ENCODE measurements around the gene PDCD4.

PDCD4 gene

DNA sequence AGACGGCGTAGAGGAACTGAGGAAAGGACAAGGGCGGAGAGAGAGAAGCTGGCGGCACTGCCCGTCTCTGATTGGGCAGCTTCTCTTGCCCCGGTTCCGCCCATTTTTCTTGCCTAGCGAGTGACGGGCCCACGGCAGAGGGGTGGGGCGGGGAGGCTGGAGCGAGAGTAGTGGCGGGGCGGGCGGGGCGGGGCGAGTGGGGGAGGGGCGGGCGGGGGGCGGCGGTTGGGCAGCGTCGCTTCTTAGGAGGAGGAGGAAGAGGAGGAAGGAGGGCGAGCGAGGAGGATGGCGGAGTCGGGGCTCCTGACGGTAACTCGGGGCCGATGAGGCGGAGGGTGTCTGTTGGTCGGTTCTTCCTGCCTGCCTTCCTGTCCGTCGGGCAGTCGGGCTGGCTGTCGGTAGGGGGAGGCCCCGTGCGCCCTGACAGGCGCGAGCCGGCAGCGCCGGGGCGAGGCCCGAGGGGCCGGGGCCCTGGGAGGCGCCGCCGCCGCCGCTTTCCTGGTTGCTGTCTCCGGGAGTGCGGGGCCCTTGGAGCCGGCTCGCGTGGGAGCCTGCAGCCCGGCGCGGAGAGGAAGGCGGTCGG, 47.7 kb downstream of the PDCD4 start, which contains the start of gene SHOC2:
TSS of gene SHOC2 (plus strand) at position 256 of the 583 bp plus-strand sequence. CDS start 44,755 bp downstream, outside the sequence.
- peak; percentile 97 for DNase-seq (ENCODE audit: low read depth, low spot score)

GRCh38 chr10:110919971-110920881, 48.5 kb downstream of the PDCD4 start:
- DNase-seq (ENCODE audit: low read depth, low spot score) = no peak

DNA sequence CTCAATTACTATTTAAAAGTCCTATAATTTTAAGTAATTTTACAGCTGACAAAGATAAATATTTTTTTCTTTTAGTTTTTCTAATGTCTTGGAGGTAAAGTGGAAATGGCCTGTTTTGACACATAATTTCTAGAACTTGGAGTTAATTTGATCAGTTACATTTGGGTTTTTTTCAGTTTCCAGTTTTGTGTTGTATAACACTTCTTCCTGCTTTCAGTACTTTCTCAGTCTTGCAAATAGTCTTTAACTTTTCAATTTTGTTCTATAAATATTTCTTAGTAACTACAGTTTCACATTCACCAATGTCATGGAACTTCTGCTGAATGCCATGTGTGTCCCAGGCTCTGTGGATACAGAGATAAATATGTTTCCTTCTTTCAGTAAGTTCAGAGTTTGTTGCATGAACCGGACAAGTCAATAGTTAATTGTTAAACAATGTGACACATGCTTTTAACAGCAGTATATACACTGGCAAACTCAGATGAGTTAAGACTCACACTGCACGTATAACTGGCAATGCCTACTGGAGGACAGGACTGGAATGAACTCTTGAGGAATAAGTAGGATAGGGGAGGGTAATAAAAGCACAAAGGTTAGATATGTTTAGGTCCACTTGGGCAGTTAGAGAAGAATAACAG, 52.2 kb downstream of the PDCD4 start:
- DNase-seq (ENCODE audit: low read depth, low spot score) = no peak

DNA sequence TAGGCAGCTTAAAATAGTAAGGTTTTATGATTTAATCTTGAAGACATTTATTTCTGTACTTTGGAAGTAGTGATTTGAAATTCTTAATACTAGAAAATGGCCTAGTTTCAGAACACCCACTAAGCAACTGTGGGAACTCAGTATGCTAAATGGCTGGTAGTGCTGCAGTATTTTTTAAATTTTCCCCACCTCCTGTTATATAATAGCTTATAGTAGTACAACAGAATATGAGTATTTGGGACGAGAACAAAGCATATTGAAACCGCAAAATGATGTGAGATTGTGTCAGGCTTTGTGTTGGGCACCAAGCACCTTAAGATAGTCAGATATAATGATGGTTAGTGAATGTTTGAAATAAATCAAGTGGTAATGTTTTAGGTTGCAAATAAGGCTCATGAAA, 55.7 kb downstream of the PDCD4 start:
- DNase-seq (ENCODE audit: low read depth, low spot score) = no peak

- no peak for DNase-seq (ENCODE audit: low read depth, low spot score)
These were observed 60.1 kb downstream of the PDCD4 start for GRCh38 chr10:110931769-110932381.

GRCh38 chr10:110932505-110933180, 60.9 kb downstream of the PDCD4 start:
- no peak for DNase-seq (ENCODE audit: low read depth, low spot score)

DNA sequence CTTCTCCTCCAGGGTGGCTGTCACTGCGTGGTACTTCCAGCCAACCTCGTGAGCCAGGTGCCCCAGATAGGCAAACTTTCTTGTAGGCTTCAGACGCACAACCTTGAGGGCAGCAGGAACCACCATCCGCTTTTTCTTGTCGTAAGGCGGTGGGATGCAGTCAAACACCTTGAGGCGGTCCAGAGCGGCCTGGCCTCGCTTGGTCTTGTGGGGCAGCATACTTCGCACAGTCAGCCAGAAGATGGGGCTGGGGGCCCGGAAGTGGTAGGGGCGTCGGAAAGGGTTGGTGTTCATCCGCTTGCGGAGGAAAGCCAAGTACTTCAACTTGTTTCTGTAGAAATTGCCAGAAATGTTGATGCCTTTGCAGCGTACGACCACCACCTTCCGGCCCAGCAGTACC, 65.0 kb downstream of the PDCD4 start:
- no peak for DNase-seq (ENCODE audit: low read depth, low spot score)

DNA sequence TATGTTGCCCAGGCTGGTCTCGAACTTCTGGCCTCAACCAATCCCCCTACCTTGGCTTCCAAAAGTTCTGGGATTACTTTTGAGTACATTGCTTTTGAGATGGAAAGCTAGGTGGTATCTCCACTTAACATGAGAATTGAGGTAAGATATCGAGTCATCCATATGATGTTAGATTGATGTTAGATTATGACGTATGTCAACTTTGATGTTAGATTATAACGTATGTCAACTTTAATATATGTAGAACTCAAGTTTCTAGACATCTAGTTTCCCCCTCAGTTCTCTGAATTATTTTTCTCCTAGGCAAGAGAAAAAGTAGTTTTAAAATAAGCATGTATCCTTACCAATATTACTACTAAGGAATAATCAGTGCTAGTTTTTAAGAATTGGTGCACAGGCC, 67.7 kb downstream of the PDCD4 start:
- no peak for DNase-seq (ENCODE audit: low read depth, low spot score)

GRCh38 chr10:110944792-110945396, 73.2 kb downstream of the PDCD4 start:
- DNase-seq (ENCODE audit: low read depth, low spot score) = no peak

DNA sequence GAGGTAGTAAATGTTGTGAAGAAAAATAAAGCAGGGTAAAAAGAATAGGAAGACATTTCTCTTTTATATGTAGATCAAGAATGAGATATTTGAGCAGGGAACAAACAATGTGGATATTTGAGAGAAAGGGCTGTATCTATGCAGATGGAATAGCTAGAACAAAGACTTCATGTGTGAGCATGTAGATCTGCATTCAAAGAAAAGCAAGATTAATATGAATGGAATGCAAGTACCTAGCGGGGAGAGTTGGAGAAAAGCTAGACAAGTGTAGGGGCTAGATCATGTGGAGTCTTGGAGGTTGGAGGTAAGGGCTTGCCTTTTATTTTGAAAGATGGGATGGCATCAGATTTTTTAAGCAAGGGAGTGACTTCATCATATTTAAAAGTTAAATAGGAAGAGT, 74.8 kb downstream of the PDCD4 start:
- no peak for DNase-seq (ENCODE audit: low read depth, low spot score)

DNA sequence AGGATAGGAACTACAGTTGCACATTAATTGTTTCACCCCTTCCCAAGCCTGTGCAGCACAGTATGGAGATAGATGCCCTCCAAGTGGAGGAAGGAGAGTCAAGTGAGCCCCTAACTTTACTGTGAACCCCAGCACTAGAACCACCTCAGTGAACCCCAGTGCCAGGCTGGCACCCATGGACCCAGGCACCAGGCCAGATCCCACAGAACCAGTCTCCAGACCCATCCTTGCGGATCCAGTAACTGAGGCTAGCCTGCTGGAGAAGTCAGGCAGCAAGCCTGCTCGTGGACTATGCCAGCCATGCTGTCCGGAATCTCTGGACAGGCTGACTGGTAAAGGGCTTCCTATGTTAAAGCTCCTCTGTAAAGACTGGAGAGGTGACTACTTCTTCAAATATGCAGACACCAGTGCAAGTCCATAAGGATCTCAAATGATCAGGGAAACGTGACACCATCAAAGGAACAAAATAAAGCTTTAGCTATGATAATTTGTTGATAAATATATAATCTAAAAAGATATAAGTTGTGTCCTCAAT, 75.4 kb downstream of the PDCD4 start:
- DNase-seq (ENCODE audit: low read depth, low spot score) = no peak

All from activated CD4-positive, CD25-positive, alpha-beta regulatory T cell treated with anti-CD3 and anti-CD28 coated beads, Interleukin-2, amount 50 U/mL, for 16 hours (primary cell).